Measurements from ENCODE around the gene CHD2.
"Not testable (repeated sequence)": the region's sequence is repeated elsewhere in the genome, so short reads cannot be mapped to it uniquely, and the experiment has no call there.

CHD2 gene

GRCh38 chr15:93050648-93051047 is 150.5 kb downstream of the CHD2 start:
- Histone ChIP-seq H3K4me3 (no peak overlapping the region), H3K27ac (peak overlapping the region in 2 of 21 experiments; percentile 3 to 67)

- Histone ChIP-seq H3K4me3 (no peak overlapping the region), H3K27ac (peak overlapping the region in 3 of 21 experiments; percentile 9 to 67 (median 32))
Observed at GRCh38 chr15:93051236-93052089, 151.3 kb downstream of the CHD2 start.

GRCh38 chr15:93052090-93052879 is 152.2 kb downstream of the CHD2 start:
- H3K4me3 ChIP-seq: no peak overlapping the region
- no peak overlapping the region for H3K27ac ChIP-seq

- Histone ChIP-seq H3K4me3 (no peak overlapping the region), H3K27ac (no peak overlapping the region)
Observed at GRCh38 chr15:93055211-93055610, 155.1 kb downstream of the CHD2 start.

GRCh38 chr15:93056836-93057235 is 156.7 kb downstream of the CHD2 start:
- H3K4me3 ChIP-seq: no peak overlapping the region

GRCh38 chr15:93057618-93058017 is 157.5 kb downstream of the CHD2 start:
- Histone ChIP-seq H3K27ac (no peak overlapping the region), H3K4me3 (no peak overlapping the region)

More at GRCh38 chr15:93056836-93057235, 156.7 kb downstream of the CHD2 start:
- H3K27ac ChIP-seq: no peak overlapping the region

GRCh38 chr15:93058128-93058527 is 158.0 kb downstream of the CHD2 start:
- H3K27ac ChIP-seq: no peak overlapping the region
- no peak overlapping the region for H3K4me3 ChIP-seq

- no peak overlapping the region for H3K4me3 ChIP-seq
- no peak overlapping the region for H3K27ac ChIP-seq
Observed at GRCh38 chr15:93058904-93059427, 158.8 kb downstream of the CHD2 start.

GRCh38 chr15:93059442-93059841 is 159.3 kb downstream of the CHD2 start:
- no peak overlapping the region for H3K4me3 ChIP-seq
- H3K27ac ChIP-seq: no peak overlapping the region

- no peak overlapping the region for H3K27ac ChIP-seq
- H3K4me3 ChIP-seq: no peak overlapping the region
Observed at GRCh38 chr15:93060336-93061248, 160.5 kb downstream of the CHD2 start.

- not testable (repeated sequence) for H3K4me3 ChIP-seq
- H3K27ac ChIP-seq: peak overlapping the region in 6 of 21 experiments; percentile 6 to 50 (median 26)
Observed at GRCh38 chr15:93062628-93063261, 162.6 kb downstream of the CHD2 start.

- Histone ChIP-seq H3K27ac (peak overlapping the region in 9 of 21 experiments; percentile 0 to 75 (median 15)), H3K4me3 (no peak overlapping the region)
Observed at GRCh38 chr15:93063262-93063671, 163.1 kb downstream of the CHD2 start.

GRCh38 chr15:93063796-93064690 is 163.9 kb downstream of the CHD2 start:
- Histone ChIP-seq H3K27ac (peak overlapping the region in 12 of 21 experiments; percentile 0 to 75 (median 22)), H3K4me3 (no peak overlapping the region)

GRCh38 chr15:93065641-93066045 is 165.5 kb downstream of the CHD2 start:
- Histone ChIP-seq H3K27ac (no peak overlapping the region), H3K4me3 (no peak overlapping the region)

GRCh38 chr15:93066224-93066681 is 166.1 kb downstream of the CHD2 start:
- no peak overlapping the region for H3K4me3 ChIP-seq
- H3K27ac ChIP-seq: peak overlapping the region in 5 of 21 experiments; percentile 20 to 63 (median 25)

GRCh38 chr15:93066834-93067648 is 166.9 kb downstream of the CHD2 start:
- no peak overlapping the region for H3K4me3 ChIP-seq
- peak overlapping the region in 5 of 21 experiments; percentile 0 to 66 (median 19) for H3K27ac ChIP-seq

GRCh38 chr15:93067649-93068085 is 167.5 kb downstream of the CHD2 start:
- Histone ChIP-seq H3K4me3 (no peak overlapping the region), H3K27ac (peak overlapping the region in 6 of 21 experiments; percentile 0 to 66 (median 32))
